ENCODE measurements around the gene RABEP1.
"Not testable (repeated sequence)": the region's sequence is repeated elsewhere in the genome, so short reads cannot be mapped to it uniquely, and the experiment has no call there.

The RABEP1 gene

DNA sequence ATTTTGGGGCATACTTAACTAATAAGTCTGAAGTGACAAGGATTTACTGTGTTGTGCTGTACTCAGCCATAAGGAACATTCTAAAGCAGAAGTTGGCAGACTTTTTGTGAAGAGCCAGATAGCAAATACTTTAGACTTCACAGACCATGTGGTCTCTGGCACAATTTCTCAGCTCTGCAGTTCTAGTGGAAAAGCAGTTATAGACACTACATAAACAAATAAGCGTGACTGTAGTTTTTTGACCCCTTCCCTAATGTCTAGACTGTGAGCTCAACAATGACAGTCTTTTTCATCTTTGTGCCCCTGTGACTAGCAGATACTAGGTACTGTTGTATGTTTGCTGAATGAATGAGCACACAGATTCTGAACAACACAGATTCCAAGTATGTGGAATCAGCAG is 142.8 kb downstream of the RABEP1 start:
- H3K4me3 ChIP-seq = no peak overlapping the region
- H3K27ac ChIP-seq = no peak overlapping the region
- TF ChIP-seq, protein P1, sequence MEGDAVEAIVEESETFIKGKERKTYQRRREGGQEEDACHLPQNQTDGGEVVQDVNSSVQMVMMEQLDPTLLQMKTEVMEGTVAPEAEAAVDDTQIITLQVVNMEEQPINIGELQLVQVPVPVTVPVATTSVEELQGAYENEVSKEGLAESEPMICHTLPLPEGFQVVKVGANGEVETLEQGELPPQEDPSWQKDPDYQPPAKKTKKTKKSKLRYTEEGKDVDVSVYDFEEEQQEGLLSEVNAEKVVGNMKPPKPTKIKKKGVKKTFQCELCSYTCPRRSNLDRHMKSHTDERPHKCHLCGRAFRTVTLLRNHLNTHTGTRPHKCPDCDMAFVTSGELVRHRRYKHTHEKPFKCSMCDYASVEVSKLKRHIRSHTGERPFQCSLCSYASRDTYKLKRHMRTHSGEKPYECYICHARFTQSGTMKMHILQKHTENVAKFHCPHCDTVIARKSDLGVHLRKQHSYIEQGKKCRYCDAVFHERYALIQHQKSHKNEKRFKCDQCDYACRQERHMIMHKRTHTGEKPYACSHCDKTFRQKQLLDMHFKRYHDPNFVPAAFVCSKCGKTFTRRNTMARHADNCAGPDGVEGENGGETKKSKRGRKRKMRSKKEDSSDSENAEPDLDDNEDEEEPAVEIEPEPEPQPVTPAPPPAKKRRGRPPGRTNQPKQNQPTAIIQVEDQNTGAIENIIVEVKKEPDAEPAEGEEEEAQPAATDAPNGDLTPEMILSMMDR (IDR thresholded peaks at IDR 0.05) = no peak
- H3K27me3 ChIP-seq = no peaks in the 10 kb centered on the region
- intact Hi-C loops (cut with DNase I; ENCODE audit: low total_unique reads) = loop anchor here (5.0 kb wide), 1 partner anchor 62 kb away; the partner anchor contains the start of genes DERL2 and MIS12
- peaks cover 59 to 88% (median 70%) of the 10 kb centered on the region in 3 donors for H3K36me3 ChIP-seq
- DNase-seq = no peak
- no peaks in the 10 kb centered on the region for H3K9me3 ChIP-seq
- peaks cover 0 to 13% (median 11%) of the 10 kb centered on the region in 4 donors for H3K4me1 ChIP-seq

DNA sequence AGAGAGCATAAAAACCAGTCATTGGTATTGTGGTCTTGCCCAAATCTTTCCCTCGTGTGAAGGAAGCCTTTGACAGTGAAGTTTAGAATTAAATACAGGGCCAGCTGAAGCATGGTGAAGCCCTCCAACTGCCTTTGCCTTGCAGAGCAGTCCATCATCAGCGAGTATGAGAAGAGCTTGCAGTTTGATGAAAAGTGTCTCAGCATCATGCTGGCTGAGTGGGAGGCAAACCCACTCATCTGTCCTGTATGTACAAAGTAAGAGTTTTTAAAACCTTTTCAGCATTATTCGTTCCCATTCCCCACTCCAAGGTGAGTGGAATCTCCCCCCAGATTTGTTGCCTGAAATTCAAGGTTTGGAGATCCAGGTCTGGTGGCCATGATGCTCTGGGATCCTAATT is 143.7 kb downstream of the RABEP1 start:
- Histone ChIP-seq H3K9me3 (no peaks in the 10 kb centered on the region), H3K36me3 (peaks cover 67 to 97% (median 79%) of the 10 kb centered on the region in 3 donors), H3K4me3 (no peak overlapping the region), H3K27me3 (no peaks in the 10 kb centered on the region), H3K27ac (no peak overlapping the region), H3K4me1 (peaks cover 0 to 9% (median 7%) of the 10 kb centered on the region in 4 donors)
- no peak for DNase-seq
- TF ChIP-seq, protein P1 (IDR thresholded peaks at IDR 0.05) = no peak
- intact Hi-C loops (cut with DNase I; ENCODE audit: low total_unique reads) = no loop called here

DNA sequence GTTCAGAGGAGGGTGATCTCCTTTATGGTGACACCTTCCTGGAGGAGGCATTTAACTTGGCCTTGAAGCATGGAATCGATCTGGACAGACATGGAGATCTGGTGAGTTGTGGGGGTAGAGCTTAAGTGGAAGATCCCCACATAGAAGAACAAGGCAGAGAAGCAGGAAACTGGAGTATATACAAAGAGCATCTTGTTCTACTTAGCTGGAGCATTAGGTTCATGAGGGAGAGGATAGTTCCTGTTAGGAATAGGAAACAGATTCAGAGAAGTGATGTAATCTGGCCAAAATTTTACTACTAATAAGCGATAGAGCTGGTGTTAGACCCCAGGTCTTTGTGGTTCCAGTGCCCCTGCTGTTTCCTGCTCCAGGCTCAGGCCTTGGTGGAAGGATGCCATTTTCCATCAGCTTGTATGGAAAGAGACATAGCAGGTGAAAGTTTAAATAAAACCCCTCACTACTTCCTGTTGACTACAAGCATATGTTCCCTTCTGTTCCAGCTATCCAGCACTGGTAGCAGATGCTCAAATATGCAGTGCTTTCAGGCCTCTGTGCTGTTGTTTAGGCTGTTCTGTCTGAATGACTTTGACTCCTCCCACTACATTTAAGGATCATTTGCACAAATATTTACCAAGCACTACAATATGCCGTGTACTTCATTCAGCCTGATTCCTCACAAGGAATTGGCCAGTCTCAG is 147.3 kb downstream of the RABEP1 start:
- Histone ChIP-seq H3K4me1 (no peaks in the 10 kb centered on the region), H3K9me3 (no peaks in the 10 kb centered on the region), H3K27me3 (no peaks in the 10 kb centered on the region), H3K4me3 (no peak overlapping the region), H3K27ac (no peak overlapping the region), H3K36me3 (peaks cover 74 to 100% (median 97%) of the 10 kb centered on the region in 3 donors)
- TF ChIP-seq, protein P1 (IDR thresholded peaks at IDR 0.05) = no peak
- DNase-seq = no peak
- intact Hi-C loops (cut with DNase I; ENCODE audit: low total_unique reads) = no loop called here

DNA sequence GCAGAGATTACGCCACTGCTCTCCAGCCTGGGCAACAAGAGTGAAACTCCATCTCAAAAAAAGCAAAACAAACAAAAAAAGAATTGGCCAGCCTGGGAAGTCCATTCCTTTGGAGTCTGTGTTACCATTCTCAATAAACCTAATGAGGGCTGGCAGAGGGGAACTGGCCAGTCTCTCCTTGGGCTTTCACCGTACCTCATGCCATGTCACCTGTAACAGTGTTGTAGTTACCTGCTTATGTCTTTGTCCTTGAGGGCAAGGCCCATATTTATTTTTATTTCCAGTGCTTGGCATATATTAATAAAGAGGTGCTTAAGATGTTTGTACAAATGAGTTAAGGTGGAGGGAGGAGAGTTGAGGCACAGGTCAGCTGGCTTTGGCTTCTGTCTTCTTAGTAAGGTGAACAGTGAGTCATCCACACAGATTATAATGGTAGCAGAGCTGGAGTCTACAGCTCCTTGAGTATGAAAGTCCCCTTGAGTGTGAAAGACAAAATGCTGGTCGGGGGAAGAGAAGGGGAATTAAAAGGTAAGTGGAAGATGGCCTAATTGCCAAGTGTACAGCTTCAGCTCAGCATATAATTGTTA is 148.4 kb downstream of the RABEP1 start:
- H3K4me3 ChIP-seq = no peak overlapping the region
- no peaks in the 10 kb centered on the region for H3K27me3 ChIP-seq
- no peak overlapping the region for H3K27ac ChIP-seq
- no peak for DNase-seq
- peaks cover 72 to 99% (median 97%) of the 10 kb centered on the region in 3 donors for H3K36me3 ChIP-seq
- TF ChIP-seq, protein P1 (IDR thresholded peaks at IDR 0.05) = no peak
- no peaks in the 10 kb centered on the region for H3K4me1 ChIP-seq
- intact Hi-C loops (cut with DNase I; ENCODE audit: low total_unique reads) = no loop called here
- H3K9me3 ChIP-seq = no peaks in the 10 kb centered on the region

DNA sequence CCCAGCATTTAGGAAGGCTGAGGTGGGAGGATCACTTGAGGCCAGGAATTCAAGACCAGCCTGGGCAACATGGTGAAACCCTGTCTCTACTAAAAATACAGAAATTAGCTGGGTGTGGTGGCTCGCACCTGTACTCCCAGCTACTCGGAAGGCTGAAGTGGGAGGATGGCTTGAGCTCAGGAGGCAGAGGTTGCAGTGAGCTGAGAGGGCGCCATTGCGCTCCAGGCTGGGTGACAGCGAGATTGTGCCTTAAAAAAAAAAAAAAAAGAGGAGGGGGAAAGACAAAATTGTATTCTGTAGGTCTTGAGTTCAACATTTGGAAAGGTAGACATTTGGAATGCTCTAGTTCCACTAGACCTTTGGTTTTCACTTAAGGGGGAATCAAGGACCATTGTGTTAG is 149.2 kb downstream of the RABEP1 start:
- H3K4me3 ChIP-seq; H3K9me3 ChIP-seq; H3K27ac ChIP-seq; H3K4me1 ChIP-seq; H3K27me3 ChIP-seq; DNase-seq; intact Hi-C loops (cut with DNase I; ENCODE audit: low total_unique reads): not testable (repeated sequence)
- H3K36me3 ChIP-seq = peaks cover 68 to 92% (median 90%) of the 10 kb centered on the region in 3 donors

DNA sequence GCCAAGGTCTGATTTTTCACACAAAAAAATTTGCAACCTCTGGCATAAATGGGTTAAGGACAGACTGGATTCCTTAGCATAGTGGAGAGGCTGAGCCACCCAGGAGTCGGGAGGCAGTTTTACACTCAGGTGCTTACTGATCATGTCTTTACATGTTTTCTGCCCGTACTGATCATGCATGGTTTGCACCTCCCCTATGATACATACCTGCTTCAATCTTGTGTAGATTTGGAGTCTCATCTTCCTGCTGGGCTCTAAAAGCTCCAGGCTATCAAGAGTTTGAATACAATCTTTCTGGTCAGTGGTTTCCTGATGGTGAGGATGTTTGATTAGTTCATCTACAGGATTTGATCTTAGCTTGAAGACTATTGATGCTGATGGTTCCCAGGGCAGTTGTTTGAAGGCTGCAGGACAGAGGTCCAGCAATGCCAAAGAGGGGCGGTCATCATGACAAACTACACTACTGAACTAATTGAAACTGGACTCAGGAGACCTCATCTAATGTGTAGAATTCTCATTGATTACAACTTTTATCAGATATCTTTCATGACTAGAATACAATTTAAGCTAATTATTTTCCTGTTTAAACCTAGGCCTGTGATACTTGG is 150.0 kb downstream of the RABEP1 start:
- Histone ChIP-seq H3K27me3 (no peaks in the 10 kb centered on the region), H3K9me3 (no peaks in the 10 kb centered on the region), H3K27ac (no peak overlapping the region), H3K4me1 (peaks cover 0 to 3% (median 1%) of the 10 kb centered on the region in 4 donors), H3K4me3 (no peak overlapping the region), H3K36me3 (peaks cover 60 to 91% (median 87%) of the 10 kb centered on the region in 3 donors)
- intact Hi-C loops (cut with DNase I; ENCODE audit: low total_unique reads) = no loop called here
- TF ChIP-seq, protein P1 (IDR thresholded peaks at IDR 0.05) = no peak
- no peak for DNase-seq
